Smooth muscle cell of the brain vasculature (primary cell): ENCODE results near the gene PWWP2B.

Experiments
- DNase-seq: peaks from one replicate; pipeline ENCODE4 v3.0.0-alpha.2; 2012; ENCODE audit warnings: low read depth, low spot score

The PWWP2B gene

GRCh38 chr10:132407243-132407746, 10.3 kb downstream of the PWWP2B start:
- no peak for DNase-seq

GRCh38 chr10:132407846-132408278, 10.9 kb downstream of the PWWP2B start:
- DNase-seq, result peak; percentile 31

DNA sequence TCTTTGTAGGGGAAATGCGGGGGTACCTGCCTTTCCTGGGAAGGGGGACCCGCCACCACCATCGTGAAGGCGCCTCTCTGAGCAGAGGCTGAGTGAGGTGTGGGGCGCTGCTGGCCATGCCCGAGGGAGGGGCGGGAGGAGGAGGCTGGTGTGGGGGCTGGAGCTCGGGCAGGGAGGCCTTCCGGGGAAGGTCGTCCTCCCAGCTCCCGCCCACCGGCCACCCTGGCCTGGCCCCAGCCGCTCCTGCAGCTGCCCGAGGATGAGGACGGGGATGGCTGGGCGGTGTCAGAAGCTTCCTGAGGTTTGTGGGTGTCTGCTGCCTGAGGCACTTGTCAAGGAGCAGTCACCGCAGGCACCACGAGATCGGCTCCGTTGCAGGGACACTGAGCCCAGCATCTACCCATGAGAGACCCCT, 11.4 kb downstream of the PWWP2B start:
- no peak for DNase-seq

- no peak for DNase-seq
These were observed 12.0 kb downstream of the PWWP2B start for GRCh38 chr10:132408823-132409666.

DNA sequence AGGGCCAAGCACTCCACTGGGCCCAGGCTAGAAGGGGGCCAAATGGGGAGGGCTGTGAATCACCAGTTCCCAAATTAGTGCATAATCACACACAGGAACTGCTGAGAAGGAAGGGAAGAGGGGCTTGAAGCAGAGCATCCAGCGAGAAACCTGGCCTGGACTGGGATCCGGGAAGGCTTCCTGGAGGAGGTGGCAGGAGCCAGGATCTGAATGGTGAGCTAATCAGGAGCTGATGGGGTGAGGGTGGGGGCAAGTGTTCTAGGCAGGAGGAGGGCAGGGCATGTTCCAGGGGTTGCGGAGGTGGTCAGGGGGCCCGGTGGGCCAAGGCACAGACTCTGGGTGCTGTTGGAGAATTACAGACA, 12.6 kb downstream of the PWWP2B start:
- DNase-seq, result no peak

DNA sequence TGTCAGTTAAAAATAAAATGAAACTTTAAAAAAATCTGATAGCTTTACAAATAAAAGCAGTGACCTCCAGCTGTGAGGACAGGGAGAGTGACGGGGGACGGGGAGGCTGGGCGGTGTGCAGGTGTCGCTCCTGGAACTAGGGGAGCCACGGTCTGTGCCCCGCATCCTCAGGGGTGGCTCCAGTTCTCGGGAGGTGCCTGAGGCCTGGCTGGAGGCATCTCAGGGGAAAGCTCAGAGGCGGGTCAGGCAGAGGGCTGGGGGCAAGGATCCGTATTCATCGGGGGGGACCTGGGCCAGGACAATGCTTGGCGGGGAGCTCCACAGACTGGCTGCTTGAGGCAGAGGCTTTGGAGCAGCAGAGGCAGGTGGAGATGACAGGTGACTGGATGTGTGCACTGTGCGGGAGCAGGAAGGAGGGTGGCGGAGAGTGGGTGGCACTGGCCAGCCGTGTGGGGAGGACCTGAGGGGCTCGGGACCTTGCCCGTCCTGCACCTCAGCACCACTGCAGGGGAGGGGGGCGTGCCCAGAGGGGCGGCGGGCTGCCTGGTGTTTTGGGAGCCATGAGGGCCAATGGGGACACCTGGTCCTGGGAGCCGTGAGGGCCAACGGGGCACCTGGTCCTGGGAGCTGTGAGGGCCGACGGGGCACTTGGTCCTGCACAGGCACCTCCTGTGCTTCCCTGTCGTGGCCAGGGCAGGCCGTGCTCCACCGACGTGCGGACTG, 13.2 kb downstream of the PWWP2B start:
- DNase-seq, result no peak

- DNase-seq, result no peak
These were observed 14.0 kb downstream of the PWWP2B start for GRCh38 chr10:132410779-132411532.

- DNase-seq, result no peak
These were observed 14.7 kb downstream of the PWWP2B start for GRCh38 chr10:132411561-132412253.

- no peak for DNase-seq
These were observed 15.6 kb downstream of the PWWP2B start for GRCh38 chr10:132412316-132413192.

GRCh38 chr10:132413226-132414205, 16.5 kb downstream of the PWWP2B start:
- no peak for DNase-seq

GRCh38 chr10:132414402-132415016, 17.5 kb downstream of the PWWP2B start:
- no peak for DNase-seq

DNA sequence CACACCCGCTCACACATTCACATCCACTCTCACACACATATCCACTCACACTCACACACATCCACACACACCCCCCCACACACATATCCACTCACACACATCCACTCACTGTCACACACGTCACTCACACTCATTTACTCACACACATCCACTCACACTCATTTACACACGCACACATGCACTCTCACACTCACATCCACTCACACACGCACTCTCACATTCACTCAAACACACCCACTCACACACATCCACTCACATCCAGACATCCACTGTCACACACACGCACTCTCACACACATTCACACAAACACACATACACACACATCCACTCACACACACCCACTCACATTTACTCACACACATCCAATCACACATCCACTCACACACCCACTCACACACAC, 18.3 kb downstream of the PWWP2B start:
- no peak for DNase-seq

GRCh38 chr10:132415956-132416355, 19.0 kb downstream of the PWWP2B start:
- DNase-seq, result no peak

- DNase-seq, result no peak
These were observed 19.7 kb downstream of the PWWP2B start for GRCh38 chr10:132416566-132417256.

GRCh38 chr10:132417257-132417910, 20.4 kb downstream of the PWWP2B start:
- DNase-seq, result no peak

- no peak for DNase-seq
These were observed 21.0 kb downstream of the PWWP2B start for GRCh38 chr10:132417957-132418441.
